Neural progenitor cell (in vitro differentiated cells): Measurements from ENCODE around the gene CWH43. TPM values are rescaled to one million over a fixed set of nuclear protein-coding genes. Genes with fewer than 3 reads are reported as not detected.

Experiments used
- DNase-seq: peaks from one replicate; pipeline ENCODE4 v3.0.0-alpha.2; 2016; ENCODE audit warnings: low spot score
- H2AFZ ChIP-seq: fragments of 200-600 bp; sonication (generic); replicated peaks from 2 replicates; pipeline ENCODE4 v1.6.1; 2016; ENCODE audit warnings: antibody characterized with exemption
- H3F3A ChIP-seq: fragments of 200-600 bp; sonication (generic); 2 replicates; pipeline ENCODE4 v1.6.1; 2016; ENCODE audit warnings: antibody characterized with exemption, low read depth
- H3K27ac ChIP-seq: fragments of 200-600 bp; sonication (generic); 2 replicates; pipeline ENCODE4 v1.5.1; 2016; ENCODE audit warnings: mild to moderate bottlenecking
- H3K27me3 ChIP-seq: fragments of 200-600 bp; sonication (generic); 2 replicates; pipeline ENCODE4 v1.6.1; 2016; ENCODE audit warnings: mild to moderate bottlenecking, moderate library complexity
- H3K36me3 ChIP-seq: fragments of 200-600 bp; sonication (generic); 2 replicates; pipeline ENCODE4 v1.5.1; 2016
- H3K4me1 ChIP-seq: fragments of 200-600 bp; sonication (generic); 2 replicates; pipeline ENCODE4 v1.6.1; 2016; ENCODE audit warnings: mixed run types
- H3K4me2 ChIP-seq: fragments of 200-600 bp; sonication (generic); 2 replicates; pipeline ENCODE4 v1.6.1; 2016
- H3K4me3 ChIP-seq: fragments of 200-600 bp; sonication (generic); 2 replicates; pipeline ENCODE4 v1.5.1; 2016
- H3K79me2 ChIP-seq: fragments of 200-600 bp; sonication (generic); 2 replicates; pipeline ENCODE4 v1.6.1; 2016; ENCODE audit warnings: low read depth
- H3K9ac ChIP-seq: fragments of 200-600 bp; sonication (generic); 2 replicates; pipeline ENCODE4 v1.6.1; 2016
- H3K9me3 ChIP-seq: fragments of 200-600 bp; sonication (generic); 2 replicates; pipeline ENCODE4 v1.5.1; 2016; ENCODE audit warnings: low read depth
- H4K20me1 ChIP-seq: fragments of 200-600 bp; sonication (generic); 2 replicates; pipeline ENCODE4 v1.6.1; 2016; ENCODE audit warnings: low read depth
- H3K27ac Mint-ChIP-seq: 3 replicates; pipeline ENCODE4 v1.8.0; 2021; ENCODE audit warnings: mixed read lengths
- H3K27me3 Mint-ChIP-seq: 2 replicates; pipeline ENCODE4 v1.8.0; 2022; ENCODE audit warnings: low read depth, mild to moderate bottlenecking, inconsistent platforms, moderate library complexity, mixed read lengths; ENCODE audit not compliant: insufficient read depth
- H3K36me3 Mint-ChIP-seq: 3 replicates; pipeline ENCODE4 v1.8.0; 2021; ENCODE audit warnings: mixed read lengths
- H3K4me1 Mint-ChIP-seq: 3 replicates; pipeline ENCODE4 v1.8.0; 2021; ENCODE audit warnings: mixed read lengths
- H3K4me3 Mint-ChIP-seq: 3 replicates; pipeline ENCODE4 v1.8.0; 2021; ENCODE audit warnings: mild to moderate bottlenecking, moderate library complexity, mixed read lengths
- H3K9me3 Mint-ChIP-seq: 3 replicates; pipeline ENCODE4 v1.8.0; 2020; ENCODE audit warnings: mixed read lengths
- EZH2 ChIP-seq: fragments of 200-600 bp; sonication (generic); IDR thresholded peaks from 2 replicates; pipeline ENCODE4 v1.6.1; 2017; ENCODE audit warnings: antibody characterized with exemption, mild to moderate bottlenecking, moderate library complexity
- EZH2phosphoT487 ChIP-seq: fragments of 200-600 bp; sonication (generic); IDR thresholded peaks from 2 replicates; pipeline ENCODE4 v1.6.1; 2017; ENCODE audit warnings: antibody characterized with exemption
- total RNA-seq: library from RNA; depleted of rRNA; stranded (reverse); fragments of >200 nt; gene quantifications from 2 replicates; pipeline ENCODE4 v1.2.3, GENCODE V29; 2015; ENCODE audit warnings: low replicate concordance
- TF ChIP-seq, protein P1 (sequence below): fragments of 200-600 bp; sonication (generic); IDR thresholded peaks from 2 replicates; pipeline ENCODE4 v1.5.1; 2017; ENCODE audit warnings: antibody characterized with exemption, mild to moderate bottlenecking

CWH43 gene
- total RNA-seq, 1 donor from 2014 or later = not detected

DNA sequence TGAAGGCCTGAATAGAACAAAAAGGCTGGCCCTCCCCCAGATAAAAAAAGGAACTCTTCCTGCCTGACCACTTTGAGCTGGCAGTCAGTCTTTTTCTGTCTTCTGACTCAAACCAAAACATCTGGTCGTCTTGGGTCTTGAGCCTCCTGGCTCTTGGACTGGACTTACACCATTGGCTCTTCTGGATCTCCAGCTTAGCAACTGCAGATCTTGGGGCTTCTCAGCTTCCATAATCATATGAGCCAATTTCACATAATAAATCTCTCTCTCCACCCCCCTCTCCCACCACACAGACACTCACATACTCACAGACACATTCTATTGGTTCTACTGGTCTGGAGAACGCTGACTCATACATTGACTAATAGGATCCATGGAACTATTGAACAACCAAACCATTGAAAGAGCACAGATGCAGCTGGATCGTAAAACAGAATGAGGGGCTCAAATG is 15.6 kb upstream of the CWH43 start:
- Histone ChIP-seq H3K4me1 (peaks cover 6% of the 10 kb centered on the region), H2AFZ (no peak overlapping the region), H3K9ac (no peak overlapping the region), H3F3A (no peaks in the 10 kb centered on the region), H3K4me3 (no peak overlapping the region), H3K9me3 (no peaks in the 10 kb centered on the region), H3K27ac (no peak overlapping the region), H4K20me1 (no peaks in the 10 kb centered on the region), H3K4me2 (no peak overlapping the region), H3K27me3 (no peaks in the 10 kb centered on the region), H3K36me3 (no peaks in the 10 kb centered on the region), H3K79me2 (no peaks in the 10 kb centered on the region)
- Mint-ChIP-seq H3K36me3 (no peaks in the 10 kb centered on the region), H3K27me3 (peaks cover 2% of the 10 kb centered on the region), H3K4me3 (no peak overlapping the region), H3K27ac (no peak overlapping the region), H3K4me1 (peaks cover 8% of the 10 kb centered on the region), H3K9me3 (no peaks in the 10 kb centered on the region)
- no peak for DNase-seq
- no peak for TF ChIP-seq EZH2
- TF ChIP-seq EZH2phosphoT487 = no peak
- TF ChIP-seq, protein P1, sequence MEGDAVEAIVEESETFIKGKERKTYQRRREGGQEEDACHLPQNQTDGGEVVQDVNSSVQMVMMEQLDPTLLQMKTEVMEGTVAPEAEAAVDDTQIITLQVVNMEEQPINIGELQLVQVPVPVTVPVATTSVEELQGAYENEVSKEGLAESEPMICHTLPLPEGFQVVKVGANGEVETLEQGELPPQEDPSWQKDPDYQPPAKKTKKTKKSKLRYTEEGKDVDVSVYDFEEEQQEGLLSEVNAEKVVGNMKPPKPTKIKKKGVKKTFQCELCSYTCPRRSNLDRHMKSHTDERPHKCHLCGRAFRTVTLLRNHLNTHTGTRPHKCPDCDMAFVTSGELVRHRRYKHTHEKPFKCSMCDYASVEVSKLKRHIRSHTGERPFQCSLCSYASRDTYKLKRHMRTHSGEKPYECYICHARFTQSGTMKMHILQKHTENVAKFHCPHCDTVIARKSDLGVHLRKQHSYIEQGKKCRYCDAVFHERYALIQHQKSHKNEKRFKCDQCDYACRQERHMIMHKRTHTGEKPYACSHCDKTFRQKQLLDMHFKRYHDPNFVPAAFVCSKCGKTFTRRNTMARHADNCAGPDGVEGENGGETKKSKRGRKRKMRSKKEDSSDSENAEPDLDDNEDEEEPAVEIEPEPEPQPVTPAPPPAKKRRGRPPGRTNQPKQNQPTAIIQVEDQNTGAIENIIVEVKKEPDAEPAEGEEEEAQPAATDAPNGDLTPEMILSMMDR = no peak

DNA sequence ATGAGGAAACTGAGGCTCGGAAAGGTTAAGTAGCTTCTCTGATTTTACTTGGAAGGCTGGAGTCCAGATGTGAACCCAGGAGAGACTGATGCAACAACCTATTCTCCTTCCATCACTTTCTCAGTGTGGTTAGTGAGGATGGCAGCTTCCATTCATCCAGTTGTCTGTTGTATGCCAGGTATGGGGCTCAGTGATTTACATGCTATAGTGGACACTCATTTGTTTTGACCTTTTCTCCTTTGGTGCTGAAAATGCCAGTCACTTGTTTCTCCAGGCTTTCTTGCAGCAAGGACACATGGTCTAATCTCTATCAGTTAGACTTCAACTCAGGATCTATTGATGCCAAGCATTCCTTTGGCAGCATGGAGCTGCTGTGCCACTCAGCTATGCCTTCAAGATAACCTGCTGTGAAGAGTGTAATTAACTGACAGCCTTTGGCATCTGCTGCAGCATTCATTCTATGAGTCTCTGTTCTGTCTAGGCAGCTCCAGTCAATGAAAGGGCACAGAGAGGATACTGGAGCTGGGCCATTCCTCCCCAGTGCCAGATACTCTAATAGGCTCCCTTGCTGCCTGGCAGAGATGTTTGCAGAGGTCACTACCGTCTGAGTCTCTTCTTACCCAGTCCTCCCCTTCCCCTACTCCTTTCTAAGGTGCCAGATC is 11.0 kb upstream of the CWH43 start:
- TF ChIP-seq, protein P1 = no peak
- TF ChIP-seq EZH2 = no peak
- TF ChIP-seq EZH2phosphoT487 = no peak
- H3K9me3 Mint-ChIP-seq = no peaks in the 10 kb centered on the region

GRCh38 chr4:48976041-48976440 is 10.0 kb upstream of the CWH43 start:
- H3K9me3 Mint-ChIP-seq = no peaks in the 10 kb centered on the region
- Histone ChIP-seq H2AFZ (no peak overlapping the region), H4K20me1 (no peaks in the 10 kb centered on the region), H3K9me3 (no peaks in the 10 kb centered on the region), H3K36me3 (no peaks in the 10 kb centered on the region), H3K4me3 (no peak overlapping the region), H3K4me2 (no peak overlapping the region), H3K27me3 (no peaks in the 10 kb centered on the region), H3K4me1 (no peaks in the 10 kb centered on the region), H3K27ac (no peak overlapping the region), H3K79me2 (no peaks in the 10 kb centered on the region), H3K9ac (no peak overlapping the region), H3F3A (no peaks in the 10 kb centered on the region)
- peaks cover 3% of the 10 kb centered on the region for H3K27me3 Mint-ChIP-seq
- H3K36me3 Mint-ChIP-seq = no peaks in the 10 kb centered on the region
- TF ChIP-seq EZH2phosphoT487 (no peak), EZH2 (no peak)
- TF ChIP-seq, protein P1 = no peak
- no peak overlapping the region for H3K4me3 Mint-ChIP-seq
- H3K4me1 Mint-ChIP-seq = no peaks in the 10 kb centered on the region
- DNase-seq = no peak
- H3K27ac Mint-ChIP-seq = no peak overlapping the region

More for the DNA sequence above, 11.0 kb upstream of the CWH43 start:
- H3K4me1 Mint-ChIP-seq = no peaks in the 10 kb centered on the region
- H3K9ac ChIP-seq = no peak overlapping the region
- no peak overlapping the region for H3K4me3 Mint-ChIP-seq
- no peaks in the 10 kb centered on the region for H3K4me1 ChIP-seq
- H3K27ac ChIP-seq = no peak overlapping the region
- no peak overlapping the region for H2AFZ ChIP-seq
- no peaks in the 10 kb centered on the region for H3F3A ChIP-seq
- no peaks in the 10 kb centered on the region for H3K36me3 Mint-ChIP-seq
- no peak for DNase-seq
- H4K20me1 ChIP-seq = no peaks in the 10 kb centered on the region
- no peak overlapping the region for H3K27ac Mint-ChIP-seq
- no peaks in the 10 kb centered on the region for H3K36me3 ChIP-seq
- no peaks in the 10 kb centered on the region for H3K79me2 ChIP-seq
- no peak overlapping the region for H3K4me2 ChIP-seq
- H3K4me3 ChIP-seq = no peak overlapping the region
- H3K27me3 ChIP-seq = no peaks in the 10 kb centered on the region
- no peaks in the 10 kb centered on the region for H3K9me3 ChIP-seq
- H3K27me3 Mint-ChIP-seq = peaks cover 3% of the 10 kb centered on the region
